Right atrium auricular region (tissue), 2 donors: ENCODE data around the gene PUM1. TPM values are rescaled to one million over a fixed set of nuclear protein-coding genes. Genes with fewer than 3 reads are reported as not detected.
A peak's percentile ranks its signal among the peaks of the same experiment; 100 is the strongest.

Experiments
- DNase-seq: peaks from one replicate; pipeline ENCODE4 v3.0.0-alpha.2; 2019; ENCODE audit warnings: low spot score
- H3K27ac ChIP-seq, 2 donors: fragments of 200-600 bp; sonication (generic); 1 replicate in 1 of 2; 2 replicates in 1 of 2; pipeline ENCODE4 v1.5.1; 2016 to 2019
- H3K27me3 ChIP-seq, 2 donors: fragments of 200-600 bp; sonication (generic); one replicate each; pipeline versions ENCODE4 v1.5.1 to v1.6.0; 2017 to 2019
- H3K36me3 ChIP-seq: fragments of 200-600 bp; sonication (generic); one replicate; pipeline ENCODE4 v1.5.1; 2016
- H3K4me1 ChIP-seq, 2 donors: fragments of 200-600 bp; sonication (generic); one replicate each; pipeline versions ENCODE4 v1.5.1 to v1.6.0; 2017 to 2019
- H3K4me3 ChIP-seq, 2 donors: fragments of 200-600 bp; sonication (generic); 1 replicate in 1 of 2; 2 replicates in 1 of 2; pipeline ENCODE4 v1.5.1; 2017 to 2019; ENCODE audit warnings: mild to moderate bottlenecking in 1 of 2, moderate library complexity in 1 of 2
- H3K9me3 ChIP-seq, 2 donors: fragments of 200-600 bp; sonication (generic); one replicate each; pipeline ENCODE4 v1.5.1; 2019
- total RNA-seq, 2 donors: library from RNA; depleted of rRNA; stranded (reverse); fragments of >200 nt; gene quantifications; one replicate each; pipeline ENCODE4 v1.1.0, GENCODE V29; 2016
- TF ChIP-seq, protein P1 (sequence below), 2 donors: fragments of 200-600 bp; sonication (generic); IDR thresholded peaks; one replicate each; pipeline ENCODE4 v1.5.1; 2019; ENCODE audit warnings: antibody characterized with exemption in 2 of 2

The PUM1 gene
- total RNA-seq, 2 donors from 2014 or later = 51.2 to 68.8 TPM

DNA sequence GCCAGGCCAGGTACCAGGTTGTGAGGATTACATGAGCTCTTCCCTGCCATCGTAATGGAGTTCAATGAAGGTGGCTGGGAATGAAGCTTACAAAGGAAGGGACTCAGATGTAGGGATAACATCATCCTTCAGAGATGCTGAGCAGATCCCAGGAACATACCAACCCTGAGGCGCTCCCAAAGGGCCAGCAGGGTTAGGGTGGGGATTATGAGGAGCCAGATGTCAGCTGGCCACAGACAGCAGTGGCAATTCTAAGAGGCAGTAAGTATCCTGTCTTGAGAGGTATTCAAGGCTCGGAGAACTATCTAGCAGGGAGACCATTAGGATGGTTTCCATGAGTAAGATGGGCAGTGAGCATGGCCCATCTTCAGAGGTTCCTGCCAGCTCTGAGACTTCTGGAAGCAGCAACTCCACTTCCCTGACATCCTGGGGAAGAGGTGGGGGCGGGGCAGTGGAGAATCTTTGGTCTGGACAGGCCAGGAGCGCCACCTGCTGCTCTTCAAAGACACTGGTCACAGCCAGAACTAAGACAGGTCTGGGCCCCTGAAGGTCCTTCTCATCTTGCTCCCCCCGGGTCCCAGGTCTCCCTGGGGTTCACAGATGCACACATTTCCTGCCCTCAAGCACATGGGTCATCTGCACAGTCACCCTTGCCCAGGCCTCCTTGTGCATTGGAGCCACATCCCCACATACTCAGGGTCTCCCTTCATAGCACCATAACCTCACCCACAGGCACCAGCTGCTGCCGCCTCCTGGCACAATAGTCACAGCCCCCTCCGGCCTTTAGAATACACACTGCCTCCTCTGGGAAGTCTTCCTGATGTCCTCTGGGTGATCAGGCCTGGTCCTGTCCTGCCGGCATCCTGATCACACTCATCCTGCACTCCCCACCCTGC is 154.2 kb downstream of the PUM1 start:
- H3K4me1 ChIP-seq = peaks cover 0 to 35% of the 10 kb centered on the region in 2 donors
- TF ChIP-seq, protein P1, sequence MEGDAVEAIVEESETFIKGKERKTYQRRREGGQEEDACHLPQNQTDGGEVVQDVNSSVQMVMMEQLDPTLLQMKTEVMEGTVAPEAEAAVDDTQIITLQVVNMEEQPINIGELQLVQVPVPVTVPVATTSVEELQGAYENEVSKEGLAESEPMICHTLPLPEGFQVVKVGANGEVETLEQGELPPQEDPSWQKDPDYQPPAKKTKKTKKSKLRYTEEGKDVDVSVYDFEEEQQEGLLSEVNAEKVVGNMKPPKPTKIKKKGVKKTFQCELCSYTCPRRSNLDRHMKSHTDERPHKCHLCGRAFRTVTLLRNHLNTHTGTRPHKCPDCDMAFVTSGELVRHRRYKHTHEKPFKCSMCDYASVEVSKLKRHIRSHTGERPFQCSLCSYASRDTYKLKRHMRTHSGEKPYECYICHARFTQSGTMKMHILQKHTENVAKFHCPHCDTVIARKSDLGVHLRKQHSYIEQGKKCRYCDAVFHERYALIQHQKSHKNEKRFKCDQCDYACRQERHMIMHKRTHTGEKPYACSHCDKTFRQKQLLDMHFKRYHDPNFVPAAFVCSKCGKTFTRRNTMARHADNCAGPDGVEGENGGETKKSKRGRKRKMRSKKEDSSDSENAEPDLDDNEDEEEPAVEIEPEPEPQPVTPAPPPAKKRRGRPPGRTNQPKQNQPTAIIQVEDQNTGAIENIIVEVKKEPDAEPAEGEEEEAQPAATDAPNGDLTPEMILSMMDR (IDR thresholded peaks at IDR 0.05) = peak; percentile 82 to 91
- peak; percentile 92 for DNase-seq

DNA sequence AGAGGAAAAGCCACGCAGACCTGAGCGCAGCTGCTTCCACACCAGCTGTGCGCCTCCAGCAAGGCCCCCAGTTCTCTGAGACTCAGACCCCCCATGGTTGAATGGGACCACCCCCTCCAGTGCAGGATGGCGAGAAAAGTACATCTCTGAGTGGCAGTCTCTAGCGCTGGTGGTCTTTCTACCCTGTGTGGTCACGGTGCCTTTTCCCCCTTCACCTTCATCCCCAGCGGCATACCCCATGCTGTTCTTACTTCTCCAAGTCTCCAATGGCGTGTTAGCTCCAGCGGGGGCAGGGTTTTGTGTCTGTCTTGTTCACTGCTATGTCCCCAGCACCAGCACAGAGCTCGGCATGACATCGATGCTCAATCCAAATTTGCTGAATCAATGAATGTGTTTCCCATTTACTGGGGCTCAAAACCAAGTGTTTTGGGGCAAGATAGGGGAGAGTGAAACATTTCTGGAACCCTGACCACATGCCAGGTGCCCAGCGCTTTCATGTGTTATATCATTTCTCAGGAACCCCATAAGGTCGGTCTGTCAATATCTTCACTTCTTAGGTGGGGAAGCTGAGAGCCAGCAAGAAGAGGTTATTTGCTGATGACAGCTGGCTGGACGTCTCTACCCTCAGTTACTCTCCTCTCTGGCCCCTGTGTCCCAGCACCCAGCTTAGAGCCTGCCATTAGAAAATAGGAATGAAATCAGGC is 156.0 kb downstream of the PUM1 start:
- TF ChIP-seq, protein P1 (IDR thresholded peaks at IDR 0.05) = no peak
- no peaks in the 10 kb centered on the region for H3K27me3 ChIP-seq
- peaks cover 0 to 38% of the 10 kb centered on the region in 2 donors for H3K4me1 ChIP-seq
- H3K27ac ChIP-seq = peak overlapping the region; percentile 40 to 68
- no peaks in the 10 kb centered on the region for H3K9me3 ChIP-seq
- peak overlapping the region in 1 of 2 donors; percentile 63 for H3K4me3 ChIP-seq
- no peak for DNase-seq
- H3K36me3 ChIP-seq = no peaks in the 10 kb centered on the region

More for the DNA sequence above, 154.2 kb downstream of the PUM1 start:
- Histone ChIP-seq H3K36me3 (no peaks in the 10 kb centered on the region), H3K4me3 (no peak overlapping the region), H3K27me3 (no peaks in the 10 kb centered on the region), H3K27ac (no peak overlapping the region), H3K9me3 (no peaks in the 10 kb centered on the region)

DNA sequence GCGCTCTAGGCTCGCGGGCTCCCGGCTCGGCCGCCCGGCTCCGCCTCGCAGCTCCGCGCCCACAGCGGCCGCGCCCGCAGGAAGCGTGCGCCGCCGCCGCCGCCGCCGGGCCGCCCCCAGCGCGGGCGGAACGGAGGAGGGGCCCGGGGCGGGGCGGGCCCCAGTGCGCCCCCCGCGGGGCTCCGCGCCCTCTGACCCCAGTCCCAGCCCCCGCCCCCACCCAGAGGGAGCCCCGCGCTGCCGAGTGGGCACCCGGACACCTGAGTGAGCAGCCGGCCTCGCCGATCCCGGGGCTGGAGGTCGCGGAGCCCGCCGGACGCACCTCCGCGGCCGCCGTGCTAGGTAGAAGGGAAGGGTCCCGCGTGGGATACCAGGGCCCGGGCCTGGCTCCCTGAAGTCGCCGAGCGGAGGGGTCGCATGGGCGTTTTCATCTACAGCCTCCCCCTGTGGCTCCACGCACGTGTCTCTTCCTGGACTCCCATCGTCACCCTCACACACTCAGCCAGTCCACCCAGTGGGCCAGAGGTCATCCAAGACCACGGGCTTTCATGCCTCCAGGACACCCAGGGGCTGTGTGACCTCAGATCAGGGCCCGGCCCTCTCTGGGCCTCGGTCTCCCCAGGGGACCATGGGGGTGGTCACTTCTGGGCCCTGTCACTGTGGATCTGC is 156.7 kb downstream of the PUM1 start, which contains the start of gene SDC3:
TSS of gene SDC3 (minus strand) at position 63 of the 669 bp plus-strand sequence. CDS start 172 bp downstream, outside the sequence.
- no peak for DNase-seq
- Histone ChIP-seq H3K27me3 (no peaks in the 10 kb centered on the region), H3K27ac (peak within 1 kb of the TSS; percentile 64 to 68), H3K36me3 (no peaks in the 10 kb centered on the region), H3K9me3 (no peaks in the 10 kb centered on the region), H3K4me3 (peak within 1 kb of the TSS; percentile 57 to 63), H3K4me1 (peaks cover 0 to 38% of the 10 kb centered on the region in 2 donors)
- TF ChIP-seq, protein P1 (IDR thresholded peaks at IDR 0.05) = no peak

DNA sequence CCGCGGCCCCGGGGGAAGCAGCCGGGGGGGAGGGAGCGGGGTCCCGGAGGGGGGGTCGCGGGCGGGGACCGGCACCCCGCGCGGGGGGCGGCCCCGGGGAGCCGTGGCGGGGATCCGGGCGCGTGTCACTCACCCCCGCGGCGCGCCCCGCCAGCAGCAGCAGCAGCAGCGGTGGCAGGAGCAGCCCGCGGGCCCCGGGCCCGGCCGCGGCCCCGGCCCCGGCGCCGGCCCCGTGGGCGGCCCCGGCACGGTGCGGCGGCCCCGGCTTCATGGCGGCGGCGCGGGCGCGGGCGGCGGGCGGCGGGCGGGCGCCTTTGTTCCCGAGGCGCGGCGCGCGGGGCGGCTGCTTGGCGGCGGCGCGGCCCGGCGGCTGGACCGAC is 157.2 kb downstream of the PUM1 start:
- peaks cover 0 to 42% of the 10 kb centered on the region in 2 donors for H3K4me1 ChIP-seq
- H3K36me3 ChIP-seq = no peaks in the 10 kb centered on the region
- peak overlapping the region; percentile 57 to 61 for H3K4me3 ChIP-seq
- no peak for DNase-seq
- TF ChIP-seq, protein P1 (IDR thresholded peaks at IDR 0.05) = no peak
- H3K27ac ChIP-seq = peak overlapping the region; percentile 60 to 64
- no peaks in the 10 kb centered on the region for H3K27me3 ChIP-seq
- no peaks in the 10 kb centered on the region for H3K9me3 ChIP-seq

DNA sequence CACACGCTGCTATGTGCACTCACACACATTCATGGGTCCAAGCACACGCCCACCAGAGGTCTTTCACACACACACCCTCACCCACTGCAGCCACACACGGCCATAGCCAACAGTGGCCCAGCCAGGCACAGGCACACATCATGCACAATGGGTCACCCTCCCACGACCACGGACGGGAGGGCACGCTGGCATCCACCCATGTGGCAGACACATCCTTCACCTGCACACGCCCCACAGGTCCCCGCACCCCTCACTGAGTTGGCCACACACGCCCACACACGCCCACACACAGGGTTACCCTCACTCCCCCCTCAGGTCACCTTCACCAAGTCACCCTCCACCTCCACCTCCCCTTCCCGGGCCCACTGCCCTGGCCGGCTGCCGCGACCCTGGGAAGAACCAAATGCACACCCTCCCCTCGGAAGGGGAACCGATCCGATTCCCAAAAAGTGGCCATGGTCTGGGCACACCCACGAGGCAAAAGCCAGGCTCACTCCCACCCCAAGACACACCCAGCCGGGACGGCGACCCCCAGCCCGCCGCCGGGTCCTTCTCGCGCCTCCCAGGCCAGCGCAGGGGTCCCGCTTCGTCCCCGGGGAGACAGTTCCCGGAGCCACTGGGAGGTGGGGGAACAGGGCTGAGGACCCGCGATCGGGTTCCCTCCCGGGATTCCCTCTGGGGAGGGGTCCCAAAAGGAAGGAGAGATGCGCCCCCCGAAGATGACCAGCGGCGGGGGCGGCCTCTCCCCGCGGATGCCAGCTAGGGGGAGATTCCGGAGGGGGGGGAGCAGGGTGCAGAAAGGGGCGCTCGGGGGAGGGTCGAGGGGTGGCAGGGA is 157.8 kb downstream of the PUM1 start:
- DNase-seq = no peak
- H3K4me3 ChIP-seq = peak overlapping the region; percentile 57 to 61
- H3K27ac ChIP-seq = peak overlapping the region; percentile 60 to 64
- no peaks in the 10 kb centered on the region for H3K36me3 ChIP-seq
- H3K9me3 ChIP-seq = no peaks in the 10 kb centered on the region
- H3K27me3 ChIP-seq = no peaks in the 10 kb centered on the region
- H3K4me1 ChIP-seq = peaks cover 0 to 48% of the 10 kb centered on the region in 2 donors
- TF ChIP-seq, protein P1 (IDR thresholded peaks at IDR 0.05) = no peak
